ENCODE results near the gene GIPC3. TPM values are rescaled to one million over a fixed set of nuclear protein-coding genes. Genes with fewer than 3 reads are reported as not detected.

GIPC3 gene
- total RNA-seq, 1 experiment from 2014 or later = not detected

DNA sequence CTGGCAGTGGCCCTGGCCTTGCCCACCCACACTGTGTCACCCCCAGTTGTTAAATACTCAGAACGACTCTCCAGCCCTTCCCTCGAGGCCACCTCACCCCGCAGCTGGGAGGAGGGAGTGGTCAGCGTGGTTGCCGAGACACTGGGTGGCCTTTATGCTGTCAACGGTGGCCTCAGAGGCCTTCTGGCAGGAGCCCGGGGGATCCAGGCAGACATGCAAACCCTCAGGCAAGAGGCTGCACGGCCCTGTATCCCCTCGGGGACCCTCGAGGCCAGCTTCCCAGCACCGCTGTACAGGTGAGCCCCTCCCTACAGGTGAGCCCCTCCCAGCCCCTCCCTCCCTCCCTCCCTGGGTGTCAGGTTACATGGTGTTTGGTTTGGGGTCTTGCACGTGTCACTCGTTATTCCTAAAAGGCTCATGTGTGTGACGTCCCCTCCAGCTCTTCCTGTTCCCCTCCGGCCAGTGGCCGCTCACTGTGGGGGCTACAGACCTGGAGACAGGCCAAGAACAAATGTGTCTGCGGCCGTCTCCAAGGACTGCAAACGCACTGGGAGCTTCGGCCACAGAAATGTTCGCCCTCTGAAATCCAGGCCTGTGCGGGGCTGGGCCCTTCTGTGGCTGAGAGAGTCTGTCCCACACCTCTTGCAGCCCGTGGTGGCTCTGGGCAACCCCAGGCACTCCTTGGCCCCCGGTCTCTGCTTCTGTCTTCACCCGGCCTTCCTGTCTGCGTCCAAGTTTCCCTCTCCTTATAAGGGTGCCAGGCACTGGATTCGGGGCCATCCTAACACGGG, 46.1 kb upstream of the GIPC3 start, which contains the start of gene TEKTIP1:
Gene TEKTIP1, plus strand, starts transcription at position 210 of the 791 bp plus-strand sequence. Its CDS starts 4 bp downstream, at position 214.
- Mint-ChIP-seq H3K4me3 (ENCODE audit: unreplicated experiment) (no peak within 1 kb of the TSS), H3K27me3 (ENCODE audit: insufficient read depth, unreplicated experiment) (no peaks in the 10 kb centered on the region), H3K9me3 (ENCODE audit: unreplicated experiment) (no peaks in the 10 kb centered on the region), H3K4me1 (ENCODE audit: insufficient read depth, unreplicated experiment) (no peaks in the 10 kb centered on the region), H3K36me3 (ENCODE audit: insufficient read depth, unreplicated experiment) (peaks cover 56% of the 10 kb centered on the region), H3K27ac (ENCODE audit: low read depth, unreplicated experiment) (no peak within 1 kb of the TSS)
- intact Hi-C loops (cut with micrococcal nuclease) = no loop called here
- ChIA-PET CTCF (interaction anchor here (0.9 to 1.0 kb wide), 3 partner anchors 8 to 19 kb away, joined by 3 to 5 read pairs (median 4); partner anchors contain the start of gene MFSD12), POLR2A (interaction anchor here (0.6 to 1.0 kb wide), 3 partner anchors 18 to 249 kb away, joined by 3 read pairs; partner anchors contain the start of gene MFSD12)
- BruUV-seq (replicated peaks) = no TSS peak
- TF ChIP-seq, protein P1, sequence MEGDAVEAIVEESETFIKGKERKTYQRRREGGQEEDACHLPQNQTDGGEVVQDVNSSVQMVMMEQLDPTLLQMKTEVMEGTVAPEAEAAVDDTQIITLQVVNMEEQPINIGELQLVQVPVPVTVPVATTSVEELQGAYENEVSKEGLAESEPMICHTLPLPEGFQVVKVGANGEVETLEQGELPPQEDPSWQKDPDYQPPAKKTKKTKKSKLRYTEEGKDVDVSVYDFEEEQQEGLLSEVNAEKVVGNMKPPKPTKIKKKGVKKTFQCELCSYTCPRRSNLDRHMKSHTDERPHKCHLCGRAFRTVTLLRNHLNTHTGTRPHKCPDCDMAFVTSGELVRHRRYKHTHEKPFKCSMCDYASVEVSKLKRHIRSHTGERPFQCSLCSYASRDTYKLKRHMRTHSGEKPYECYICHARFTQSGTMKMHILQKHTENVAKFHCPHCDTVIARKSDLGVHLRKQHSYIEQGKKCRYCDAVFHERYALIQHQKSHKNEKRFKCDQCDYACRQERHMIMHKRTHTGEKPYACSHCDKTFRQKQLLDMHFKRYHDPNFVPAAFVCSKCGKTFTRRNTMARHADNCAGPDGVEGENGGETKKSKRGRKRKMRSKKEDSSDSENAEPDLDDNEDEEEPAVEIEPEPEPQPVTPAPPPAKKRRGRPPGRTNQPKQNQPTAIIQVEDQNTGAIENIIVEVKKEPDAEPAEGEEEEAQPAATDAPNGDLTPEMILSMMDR (IDR thresholded peaks at IDR 0.05; ENCODE audit: unreplicated experiment) = no peak
- DNase-seq (ENCODE audit: unreplicated experiment) = no peak

GRCh38 chr19:3539756-3540118, 45.5 kb upstream of the GIPC3 start:
- no peak for DNase-seq (ENCODE audit: unreplicated experiment)
- intact Hi-C loops (cut with micrococcal nuclease) = no loop called here
- Mint-ChIP-seq H3K4me3 (ENCODE audit: unreplicated experiment) (no peak overlapping the region), H3K36me3 (ENCODE audit: insufficient read depth, unreplicated experiment) (peaks cover 51% of the 10 kb centered on the region), H3K27ac (ENCODE audit: low read depth, unreplicated experiment) (no peak overlapping the region), H3K4me1 (ENCODE audit: insufficient read depth, unreplicated experiment) (no peaks in the 10 kb centered on the region), H3K27me3 (ENCODE audit: insufficient read depth, unreplicated experiment) (no peaks in the 10 kb centered on the region), H3K9me3 (ENCODE audit: unreplicated experiment) (no peaks in the 10 kb centered on the region)
- BruUV-seq (replicated peaks) = TSS peak; percentile 4
- ChIA-PET POLR2A (no interaction called here), CTCF (interaction anchor here (0.7 to 1.0 kb wide), 2 partner anchors 20 to 167 kb away, joined by 3 to 5 read pairs; no protein-coding TSS in a partner anchor)
- TF ChIP-seq, protein P1 (IDR thresholded peaks at IDR 0.05; ENCODE audit: unreplicated experiment) = no peak

- Mint-ChIP-seq H3K36me3 (ENCODE audit: insufficient read depth, unreplicated experiment) (peaks cover 46% of the 10 kb centered on the region), H3K9me3 (ENCODE audit: unreplicated experiment) (no peaks in the 10 kb centered on the region), H3K4me3 (ENCODE audit: unreplicated experiment) (no peak overlapping the region), H3K4me1 (ENCODE audit: insufficient read depth, unreplicated experiment) (peaks cover 11% of the 10 kb centered on the region), H3K27ac (ENCODE audit: low read depth, unreplicated experiment) (no peak overlapping the region), H3K27me3 (ENCODE audit: insufficient read depth, unreplicated experiment) (no peaks in the 10 kb centered on the region)
- POLR2A ChIA-PET = no interaction called here
- CTCF ChIA-PET = interaction anchor here (2.4 kb wide), 1 partner anchor 11 kb away, joined by 16 read pairs; no protein-coding TSS in a partner anchor
- intact Hi-C loops (cut with micrococcal nuclease) = no loop called here
- DNase-seq (ENCODE audit: unreplicated experiment) = no peak
- TF ChIP-seq, protein P1 (IDR thresholded peaks at IDR 0.05; ENCODE audit: unreplicated experiment) = no peak
- BruUV-seq (replicated peaks) = no TSS peak
These were observed 41.9 kb upstream of the GIPC3 start for GRCh38 chr19:3543150-3544057.

DNA sequence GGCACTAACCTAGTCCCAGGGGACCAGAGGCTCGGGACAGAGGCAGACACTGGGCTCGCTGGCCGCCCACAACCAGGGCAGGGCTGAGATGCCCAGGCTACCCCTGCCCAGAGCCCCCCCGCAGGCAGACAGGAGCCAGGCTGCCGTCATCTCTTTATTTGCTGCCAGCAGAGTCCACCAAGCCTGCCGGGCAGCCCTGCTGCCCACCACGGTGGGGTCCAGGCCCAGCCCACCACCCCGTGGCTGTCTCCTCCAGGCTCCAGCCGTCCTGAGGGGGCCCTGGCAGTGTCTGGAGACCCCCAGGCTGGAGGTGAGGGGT, 41.3 kb upstream of the GIPC3 start:
- CTCF ChIA-PET = interaction anchor here (1.1 to 3.0 kb wide), 3 partner anchors 10 to 31 kb away, joined by 3 to 22 read pairs (median 16); partner anchors contain the start of gene MFSD12

More for the DNA sequence above, 41.3 kb upstream of the GIPC3 start:
- no peak for DNase-seq (ENCODE audit: unreplicated experiment)
- Mint-ChIP-seq H3K9me3 (ENCODE audit: unreplicated experiment) (no peaks in the 10 kb centered on the region), H3K27me3 (ENCODE audit: insufficient read depth, unreplicated experiment) (no peaks in the 10 kb centered on the region), H3K27ac (ENCODE audit: low read depth, unreplicated experiment) (no peak overlapping the region), H3K4me1 (ENCODE audit: insufficient read depth, unreplicated experiment) (peaks cover 11% of the 10 kb centered on the region), H3K36me3 (ENCODE audit: insufficient read depth, unreplicated experiment) (peaks cover 46% of the 10 kb centered on the region), H3K4me3 (ENCODE audit: unreplicated experiment) (no peak overlapping the region)
- no TSS peak for BruUV-seq (replicated peaks)
- intact Hi-C loops (cut with micrococcal nuclease) = no loop called here
- POLR2A ChIA-PET = no interaction called here
- TF ChIP-seq, protein P1 (IDR thresholded peaks at IDR 0.05; ENCODE audit: unreplicated experiment) = no peak

Measured in MCF 10A (cell line).